ENCODE data around the gene RBBP5. TPM values are rescaled to one million over a fixed set of nuclear protein-coding genes. Genes with fewer than 3 reads are reported as not detected.
A peak's percentile ranks its signal among the peaks of the same experiment; 100 is the strongest.

The RBBP5 gene
- total and polyA plus RNA-seq, 3 donors from 2014 or later: 11.7 to 20.3 (median 19.1) TPM

DNA sequence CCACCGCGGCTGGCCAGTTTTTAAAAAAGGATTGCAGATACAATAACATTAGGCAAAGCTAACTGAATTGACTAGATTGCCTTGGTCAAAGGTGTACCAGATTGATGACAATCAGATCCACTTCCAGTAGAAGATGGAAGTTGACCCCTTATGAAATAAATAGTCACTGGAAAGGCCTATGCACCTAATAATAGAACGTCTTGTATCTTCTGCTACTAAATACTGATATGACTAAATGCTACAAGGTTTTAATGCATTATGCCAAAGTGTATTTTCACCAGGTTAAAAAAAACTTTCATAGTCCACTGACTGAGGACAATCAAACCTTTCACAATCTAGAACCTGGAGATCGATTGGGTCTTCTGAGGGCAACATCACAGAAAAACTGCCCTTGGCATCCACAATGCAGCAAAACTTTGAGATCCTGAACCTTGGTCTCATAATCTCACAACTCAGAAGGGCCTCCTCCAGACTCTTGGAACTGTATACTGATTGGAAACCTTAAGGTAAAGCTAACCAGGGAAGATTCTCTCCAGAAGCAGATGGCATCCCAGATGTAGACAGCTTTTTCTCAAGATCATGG lies 7.8 kb upstream of the RBBP5 start:
- Histone ChIP-seq H3K4me3 (no peak overlapping the region), H3K4me1 (no peaks in the 10 kb centered on the region), H3K36me3 (ENCODE audit: low read depth, missing control alignments) (no peaks in the 10 kb centered on the region), H3K27me3 (no peaks in the 10 kb centered on the region), H3K9me3 (no peaks in the 10 kb centered on the region), H3K27ac (no peak overlapping the region)
- 73 to 78% methylated on average over 4 of the region's 4 CpGs for WGBS, 2 donors
- TF ChIP-seq POLR2A (IDR thresholded peaks at IDR 0.05): no peak
- TF ChIP-seq, protein P1, sequence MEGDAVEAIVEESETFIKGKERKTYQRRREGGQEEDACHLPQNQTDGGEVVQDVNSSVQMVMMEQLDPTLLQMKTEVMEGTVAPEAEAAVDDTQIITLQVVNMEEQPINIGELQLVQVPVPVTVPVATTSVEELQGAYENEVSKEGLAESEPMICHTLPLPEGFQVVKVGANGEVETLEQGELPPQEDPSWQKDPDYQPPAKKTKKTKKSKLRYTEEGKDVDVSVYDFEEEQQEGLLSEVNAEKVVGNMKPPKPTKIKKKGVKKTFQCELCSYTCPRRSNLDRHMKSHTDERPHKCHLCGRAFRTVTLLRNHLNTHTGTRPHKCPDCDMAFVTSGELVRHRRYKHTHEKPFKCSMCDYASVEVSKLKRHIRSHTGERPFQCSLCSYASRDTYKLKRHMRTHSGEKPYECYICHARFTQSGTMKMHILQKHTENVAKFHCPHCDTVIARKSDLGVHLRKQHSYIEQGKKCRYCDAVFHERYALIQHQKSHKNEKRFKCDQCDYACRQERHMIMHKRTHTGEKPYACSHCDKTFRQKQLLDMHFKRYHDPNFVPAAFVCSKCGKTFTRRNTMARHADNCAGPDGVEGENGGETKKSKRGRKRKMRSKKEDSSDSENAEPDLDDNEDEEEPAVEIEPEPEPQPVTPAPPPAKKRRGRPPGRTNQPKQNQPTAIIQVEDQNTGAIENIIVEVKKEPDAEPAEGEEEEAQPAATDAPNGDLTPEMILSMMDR (IDR thresholded peaks at IDR 0.05): no peak
- intact Hi-C loops (cut with DNase I; ENCODE audit: low total_unique reads): no loop called here
- DNase-seq: no peak

DNA sequence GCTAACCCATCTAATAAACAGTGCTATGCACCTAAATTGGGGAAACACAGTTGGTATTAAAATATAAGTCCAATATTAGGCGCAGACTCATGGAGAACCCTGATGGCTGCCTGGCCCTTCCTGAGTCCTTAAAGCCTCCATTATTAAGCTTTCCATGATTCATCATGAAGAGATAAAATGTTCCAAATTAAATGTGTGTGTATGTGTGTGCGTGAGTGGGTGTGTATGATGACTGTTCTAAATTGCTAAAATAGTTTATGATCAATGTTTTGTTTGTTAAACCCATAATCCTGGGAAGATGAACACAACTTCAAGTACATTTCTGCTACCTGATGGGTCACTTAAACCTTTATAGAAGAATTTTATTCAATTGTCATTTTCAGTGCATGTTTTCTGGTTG lies 6.3 kb upstream of the RBBP5 start:
- H3K36me3 ChIP-seq (ENCODE audit: low read depth, missing control alignments): no peaks in the 10 kb centered on the region
- DNase-seq: no peak
- no peak overlapping the region for H3K27ac ChIP-seq
- H3K4me3 ChIP-seq: no peak overlapping the region
- intact Hi-C loops (cut with DNase I; ENCODE audit: low total_unique reads): no loop called here
- no peaks in the 10 kb centered on the region for H3K4me1 ChIP-seq
- H3K27me3 ChIP-seq: no peaks in the 10 kb centered on the region
- no peaks in the 10 kb centered on the region for H3K9me3 ChIP-seq
- 92% methylated on average over 2 of the region's 2 CpGs for WGBS, 2 donors
- TF ChIP-seq, protein P1 (IDR thresholded peaks at IDR 0.05): no peak
- no peak for TF ChIP-seq POLR2A (IDR thresholded peaks at IDR 0.05)

DNA sequence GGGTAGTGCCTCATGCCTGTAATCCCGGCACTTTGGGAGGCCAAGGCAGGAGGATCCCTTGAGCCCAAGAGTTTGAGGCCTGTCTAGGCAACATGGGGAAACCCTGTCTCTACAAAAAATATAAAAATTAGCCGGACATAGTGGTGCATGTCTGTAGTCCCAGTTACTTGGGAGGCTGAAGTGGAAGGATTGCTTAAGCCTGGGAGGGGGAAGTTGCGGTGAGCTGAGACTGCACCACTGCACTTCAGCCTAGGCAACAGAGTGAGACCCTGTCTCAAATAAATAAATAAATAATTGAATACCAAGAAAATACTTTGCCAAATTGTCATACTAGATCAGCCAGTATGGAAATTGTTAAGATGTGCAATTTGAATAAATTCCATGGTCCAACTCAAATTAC lies 5.9 kb upstream of the RBBP5 start:
- H3K9me3 ChIP-seq: no peaks in the 10 kb centered on the region
- intact Hi-C loops (cut with DNase I; ENCODE audit: low total_unique reads): no loop called here
- H3K4me1 ChIP-seq: peaks cover 4% of the 10 kb centered on the region
- WGBS, 2 donors: 90 to 95% methylated on average over 3 of the region's 3 CpGs
- H3K36me3 ChIP-seq (ENCODE audit: low read depth, missing control alignments): no peaks in the 10 kb centered on the region
- no peak for DNase-seq
- H3K27ac ChIP-seq: no peak overlapping the region
- TF ChIP-seq POLR2A (IDR thresholded peaks at IDR 0.05): no peak
- TF ChIP-seq, protein P1 (IDR thresholded peaks at IDR 0.05): no peak
- H3K4me3 ChIP-seq: no peak overlapping the region
- H3K27me3 ChIP-seq: no peaks in the 10 kb centered on the region

DNA sequence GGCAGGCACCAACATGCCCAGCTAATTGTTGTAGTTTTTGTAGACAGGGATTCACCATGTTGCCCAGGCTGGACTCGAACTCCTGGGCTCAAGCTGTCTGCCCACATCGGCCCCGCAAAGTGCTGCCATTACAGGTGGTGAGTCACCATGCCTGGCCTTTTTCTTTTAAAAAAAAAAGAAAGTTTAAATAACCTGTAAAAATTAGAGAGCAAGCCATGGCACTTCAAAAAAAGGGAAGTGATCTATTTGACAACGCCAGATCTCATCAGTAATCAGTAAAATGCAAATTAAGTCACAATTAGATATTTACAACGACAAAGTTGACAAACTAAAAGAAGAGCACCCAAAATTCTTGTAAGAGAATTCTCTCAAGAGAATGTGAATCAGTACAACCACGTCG lies 2.9 kb upstream of the RBBP5 start:
- no peak for DNase-seq
- H3K36me3 ChIP-seq (ENCODE audit: low read depth, missing control alignments): no peaks in the 10 kb centered on the region
- no peak overlapping the region for H3K27ac ChIP-seq
- WGBS, 2 donors: 85 to 90% methylated on average over 7 of the region's 7 CpGs
- peaks cover 13% of the 10 kb centered on the region for H3K4me1 ChIP-seq
- H3K9me3 ChIP-seq: no peaks in the 10 kb centered on the region
- TF ChIP-seq, protein P1 (IDR thresholded peaks at IDR 0.05): no peak
- no peak for TF ChIP-seq POLR2A (IDR thresholded peaks at IDR 0.05)
- intact Hi-C loops (cut with DNase I; ENCODE audit: low total_unique reads): loop anchor here (5.0 kb wide), 1 partner anchor 88 kb away; the partner anchor contains the start of gene DSTYK
- no peaks in the 10 kb centered on the region for H3K27me3 ChIP-seq
- H3K4me3 ChIP-seq: no peak overlapping the region

DNA sequence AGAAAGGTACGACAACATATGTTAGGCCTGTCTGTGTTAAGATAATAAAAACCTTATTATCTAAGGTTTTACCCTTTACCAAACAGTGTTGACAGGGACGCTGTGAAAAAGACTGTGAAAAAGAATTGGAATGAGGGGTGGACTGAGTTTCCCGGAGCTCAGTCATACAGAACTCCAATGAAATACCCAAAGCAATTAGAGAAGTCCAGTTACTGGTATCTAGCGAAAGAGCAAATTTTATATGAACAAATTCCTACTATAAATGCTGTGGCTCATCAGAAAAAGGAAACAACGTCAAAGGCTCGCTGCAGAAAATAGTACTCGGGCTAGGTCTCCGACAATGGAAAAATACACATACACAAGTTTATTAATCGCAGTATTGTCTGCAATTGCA lies 708 bp upstream of the RBBP5 start:
- intact Hi-C loops (cut with DNase I; ENCODE audit: low total_unique reads): loop anchor here (5.0 kb wide), 1 partner anchor 90 kb away; the partner anchor contains the start of gene DSTYK
- Histone ChIP-seq H3K9me3 (no peaks in the 10 kb centered on the region), H3K4me3 (peak overlapping the region; percentile 84 to 98), H3K36me3 (ENCODE audit: low read depth, missing control alignments) (no peaks in the 10 kb centered on the region), H3K27ac (peak overlapping the region; percentile 93 to 98), H3K27me3 (no peaks in the 10 kb centered on the region), H3K4me1 (peaks cover 13% of the 10 kb centered on the region)
- TF ChIP-seq, protein P1 (IDR thresholded peaks at IDR 0.05): no peak
- no peak for TF ChIP-seq POLR2A (IDR thresholded peaks at IDR 0.05)
- DNase-seq: no peak
- 20 to 22% methylated on average over 9 of the region's 9 CpGs for WGBS, 2 donors

Data from testis (tissue), 3 donors.